Skeletal muscle satellite cell (primary cell): ENCODE data around the gene IPO4.
A peak's percentile ranks its signal among the peaks of the same experiment; 100 is the strongest.

ENCODE experiments used
- H3K27me3 ChIP-seq: 2 replicates; pipeline ENCODE4 v1.7.0; 2013; ENCODE audit warnings: low read length; ENCODE audit not compliant: control insufficient read depth, insufficient read depth
- H3K36me3 ChIP-seq: 2 replicates; pipeline ENCODE4 v1.7.0; 2013; ENCODE audit warnings: mild to moderate bottlenecking, control low read depth, low read length; ENCODE audit not compliant: insufficient read depth
- H3K4me1 ChIP-seq: 2 replicates; pipeline ENCODE4 v1.7.0; 2013; ENCODE audit warnings: low read length; ENCODE audit not compliant: control insufficient read depth, insufficient read depth
- H3K4me2 ChIP-seq: 2 replicates; pipeline ENCODE4 v1.7.0; 2013; ENCODE audit warnings: mild to moderate bottlenecking, low read length
- H3K4me3 ChIP-seq: 2 replicates; pipeline ENCODE4 v1.7.0; 2013; ENCODE audit warnings: low read length
- H3K9ac ChIP-seq: 2 replicates; pipeline ENCODE4 v1.7.0; 2013; ENCODE audit warnings: mild to moderate bottlenecking, low read depth, low read length, moderate library complexity
- H3K9me3 ChIP-seq: replicated peaks from 2 replicates; pipeline ENCODE4 v1.7.0; 2013; ENCODE audit warnings: mild to moderate bottlenecking, control low read depth, low read length

The IPO4 gene

DNA sequence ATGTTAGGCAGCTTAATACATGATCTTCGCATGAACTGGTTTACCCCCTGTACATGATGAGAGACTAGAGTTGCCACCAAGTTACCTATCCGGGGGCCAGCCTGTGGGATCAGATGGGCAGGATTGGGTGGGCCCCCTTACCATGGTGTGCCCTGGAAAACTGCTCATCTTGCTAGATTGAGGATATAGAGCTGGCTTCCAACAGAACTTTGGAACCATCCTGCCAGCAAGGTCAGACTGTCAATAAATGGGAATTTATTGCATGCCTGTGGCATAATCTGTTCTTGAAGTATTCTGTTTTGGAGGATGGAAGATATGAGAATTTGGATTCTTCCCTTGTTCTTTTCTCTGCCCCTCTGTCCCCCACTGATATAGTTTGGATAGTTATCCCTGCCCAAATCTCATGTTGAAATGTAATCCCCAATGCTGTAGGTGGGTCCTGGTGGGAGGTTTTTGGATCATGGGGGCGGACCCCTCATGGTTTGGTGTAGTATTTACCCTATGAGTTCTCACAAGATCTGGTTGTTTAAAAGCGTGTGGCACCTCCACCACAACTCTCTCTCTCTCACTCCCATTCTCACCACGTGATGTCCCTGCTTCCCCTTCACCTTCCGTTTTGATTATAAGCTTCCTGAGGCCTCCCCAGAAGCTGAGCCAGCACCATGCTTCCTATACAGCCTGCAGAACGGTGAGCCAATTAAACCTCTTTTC, 10.4 kb upstream of the IPO4 start:
- Histone ChIP-seq H3K9me3 (no peaks in the 10 kb centered on the region), H3K9ac (no peak overlapping the region), H3K27me3 (no peaks in the 10 kb centered on the region), H3K4me2 (no peak overlapping the region), H3K4me3 (no peak overlapping the region), H3K4me1 (peaks cover 15% of the 10 kb centered on the region), H3K36me3 (peaks cover 9% of the 10 kb centered on the region)

DNA sequence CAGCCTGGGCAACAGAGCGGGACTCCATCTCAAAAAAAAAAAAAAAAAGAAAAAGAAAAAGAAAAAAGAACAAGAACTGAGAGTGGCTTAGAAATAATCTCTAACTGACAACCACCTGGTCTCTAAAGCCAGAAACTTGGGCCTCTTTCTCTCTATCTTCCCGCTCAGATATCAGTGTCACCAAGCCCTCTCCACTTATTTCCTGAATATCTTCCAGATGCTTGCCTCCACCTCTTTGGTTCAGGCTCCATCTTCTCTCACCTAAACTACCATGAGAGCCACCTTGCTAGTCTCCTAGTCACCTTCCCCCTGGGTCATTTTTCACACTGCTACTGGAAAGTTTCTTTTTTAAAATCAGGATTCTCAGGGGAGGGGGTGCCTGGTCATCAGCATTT, 8.4 kb upstream of the IPO4 start:
- Histone ChIP-seq H3K4me3 (no peak overlapping the region), H3K9me3 (no peaks in the 10 kb centered on the region)

DNA sequence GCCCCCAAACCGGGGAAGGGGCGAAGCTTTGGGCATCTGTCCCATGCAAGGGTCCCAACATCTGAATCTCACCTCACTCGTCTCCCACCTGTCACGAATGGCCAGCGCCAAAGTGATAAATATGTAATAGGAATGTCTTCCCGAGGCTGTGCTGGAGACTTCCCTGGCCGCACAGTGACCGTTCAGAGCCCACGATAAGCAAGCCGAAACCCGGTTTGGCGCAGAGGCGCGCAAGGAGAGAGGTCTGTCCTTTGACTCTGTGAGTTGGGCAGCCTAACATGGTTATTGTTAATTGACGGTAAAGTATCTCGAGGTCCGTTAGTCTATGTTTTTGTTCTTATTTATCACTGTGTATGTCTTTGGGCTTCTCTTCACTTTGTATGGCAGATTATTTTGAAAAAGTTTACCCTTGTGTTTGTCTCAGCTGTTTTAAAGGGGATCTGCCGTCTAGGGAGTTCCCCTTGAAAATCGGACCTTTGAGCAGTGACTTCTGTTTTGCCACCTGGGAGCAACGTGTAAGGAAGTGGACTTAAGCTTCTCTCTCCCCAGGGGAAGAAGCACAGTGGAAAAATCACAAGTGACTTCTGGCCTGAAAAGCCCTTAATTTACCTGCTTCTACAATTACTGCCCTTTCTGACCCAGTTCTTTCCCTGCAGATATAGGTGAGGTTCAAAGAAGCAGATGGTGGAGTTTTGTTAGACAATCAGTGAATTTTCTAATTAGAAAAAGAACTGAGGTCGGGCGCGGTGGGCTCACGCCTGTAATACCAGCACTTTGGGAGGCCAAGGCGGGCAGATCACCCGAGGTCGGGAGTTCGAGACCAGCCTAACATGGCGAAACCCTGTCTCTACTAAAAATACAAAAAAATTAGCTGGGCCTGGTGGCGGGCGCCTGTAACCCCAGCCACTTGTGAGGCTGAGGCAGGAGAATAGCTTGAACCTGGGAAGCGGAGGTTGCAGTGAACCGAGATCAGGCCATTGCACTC, 7.7 kb upstream of the IPO4 start:
- Histone ChIP-seq H3K9ac (peak overlapping the region; percentile 99), H3K4me1 (peaks cover 16% of the 10 kb centered on the region), H3K4me2 (peak overlapping the region; percentile 95), H3K9me3 (no peaks in the 10 kb centered on the region), H3K36me3 (peaks cover 16% of the 10 kb centered on the region), H3K4me3 (peak overlapping the region; percentile 94), H3K27me3 (no peaks in the 10 kb centered on the region)

More for the DNA sequence above, 8.4 kb upstream of the IPO4 start:
- H3K27me3 ChIP-seq, result no peaks in the 10 kb centered on the region
- H3K4me2 ChIP-seq, result peak overlapping the region; percentile 95
- H3K4me1 ChIP-seq, result peaks cover 16% of the 10 kb centered on the region
- H3K9ac ChIP-seq, result no peak overlapping the region
- peaks cover 12% of the 10 kb centered on the region for H3K36me3 ChIP-seq

DNA sequence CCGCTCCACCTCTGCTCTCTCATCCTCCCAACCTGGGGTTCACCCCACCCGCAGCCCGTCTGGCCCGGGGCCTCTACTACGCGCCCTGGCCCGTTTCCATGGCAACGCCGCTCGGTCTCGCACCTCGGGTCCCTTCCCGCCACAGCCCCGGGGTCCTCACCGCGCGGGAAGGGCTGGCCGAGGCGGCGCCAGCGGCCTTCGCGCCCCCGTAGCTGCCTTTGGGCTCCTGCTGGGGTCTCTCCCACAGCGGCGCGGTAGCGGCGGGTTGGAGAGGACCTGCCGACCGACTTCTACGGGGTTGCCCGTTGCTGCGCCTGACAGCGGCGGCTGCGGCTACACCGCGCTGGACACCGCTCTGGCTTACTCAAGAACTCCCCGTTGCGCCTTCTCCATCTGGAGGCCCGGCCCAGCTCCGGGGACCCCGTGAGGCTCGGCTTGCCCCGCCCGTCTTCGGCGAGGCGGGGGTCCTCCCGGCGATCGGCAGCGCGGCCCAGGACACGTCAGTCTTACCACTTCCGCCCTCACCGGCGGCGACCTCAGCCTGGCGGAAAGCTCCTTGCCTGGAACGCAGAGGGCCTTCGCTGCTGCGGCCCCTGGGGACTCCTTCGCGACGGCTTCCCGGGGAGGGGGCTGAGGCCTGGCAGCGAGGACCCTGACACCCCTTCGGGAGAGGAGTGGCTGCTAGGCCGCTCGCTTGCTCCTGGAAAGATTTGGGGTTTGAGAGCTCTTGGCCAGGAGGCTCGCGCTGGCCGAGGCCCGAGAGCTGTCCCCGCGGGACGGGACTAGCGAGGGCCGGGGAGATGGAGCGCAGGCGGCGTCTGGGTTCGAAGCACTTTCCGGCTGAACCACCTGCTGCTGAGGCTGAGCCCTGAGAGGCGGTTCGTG, 6.8 kb upstream of the IPO4 start, which contains the start of gene TM9SF1:
TM9SF1 (minus strand) TSS at position 256 of the 885 bp plus-strand sequence. CDS start 422 bp downstream, outside the sequence.
- peaks cover 16% of the 10 kb centered on the region for H3K4me1 ChIP-seq
- H3K9ac ChIP-seq, result peak within 1 kb of the TSS; percentile 99
- no peaks in the 10 kb centered on the region for H3K27me3 ChIP-seq
- H3K36me3 ChIP-seq, result peaks cover 16% of the 10 kb centered on the region
- H3K4me3 ChIP-seq, result peak within 1 kb of the TSS; percentile 94
- peak within 1 kb of the TSS; percentile 95 for H3K4me2 ChIP-seq
- no peaks in the 10 kb centered on the region for H3K9me3 ChIP-seq

DNA sequence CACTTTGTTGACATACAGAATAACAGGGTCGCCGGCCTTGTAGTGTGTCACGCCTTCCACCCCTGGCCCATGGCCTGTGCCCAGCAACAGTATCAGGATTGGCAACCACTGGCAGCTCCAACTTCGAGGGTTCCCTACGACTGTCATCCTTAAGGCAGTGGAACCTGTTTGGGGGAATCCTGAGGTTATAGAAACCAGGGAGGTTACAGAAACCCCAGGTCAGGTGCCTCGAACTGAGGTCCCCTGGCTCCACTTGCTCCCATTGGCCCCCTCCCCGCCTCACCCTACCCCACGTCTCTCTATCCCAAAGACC, 6.2 kb upstream of the IPO4 start:
- peak overlapping the region; percentile 99 for H3K9ac ChIP-seq
- H3K4me2 ChIP-seq, result peak overlapping the region; percentile 95
- H3K4me1 ChIP-seq, result peaks cover 16% of the 10 kb centered on the region
- H3K27me3 ChIP-seq, result no peaks in the 10 kb centered on the region
- H3K9me3 ChIP-seq, result no peaks in the 10 kb centered on the region
- peaks cover 18% of the 10 kb centered on the region for H3K36me3 ChIP-seq
- H3K4me3 ChIP-seq, result peak overlapping the region; percentile 94

GRCh38 chr14:24194186-24194872, 5.7 kb upstream of the IPO4 start:
- no peaks in the 10 kb centered on the region for H3K27me3 ChIP-seq
- H3K4me2 ChIP-seq, result peak overlapping the region; percentile 95
- peaks cover 16% of the 10 kb centered on the region for H3K4me1 ChIP-seq
- peak overlapping the region; percentile 99 for H3K9ac ChIP-seq
- H3K36me3 ChIP-seq, result peaks cover 16% of the 10 kb centered on the region
- H3K9me3 ChIP-seq, result no peaks in the 10 kb centered on the region
- peak overlapping the region; percentile 94 for H3K4me3 ChIP-seq

DNA sequence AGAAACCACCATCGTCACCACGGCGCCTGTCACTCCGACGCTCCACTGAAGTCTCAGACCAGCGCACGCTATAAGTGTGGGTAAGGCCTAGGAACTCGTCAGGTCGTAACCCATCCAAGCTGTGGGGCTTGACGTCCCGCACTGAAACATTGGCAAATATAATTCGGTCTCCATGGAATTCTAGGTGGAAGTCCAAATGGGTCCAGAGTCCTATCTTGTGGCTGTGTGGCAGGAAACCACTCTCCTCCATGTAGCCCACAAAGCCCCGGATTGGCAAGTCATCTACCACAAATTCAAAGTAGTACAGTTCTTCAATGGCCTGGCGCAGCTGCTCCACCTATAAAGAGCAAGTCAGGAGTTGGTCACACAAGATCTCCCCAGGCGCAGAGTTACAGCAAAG, 4.3 kb upstream of the IPO4 start:
- H3K9ac ChIP-seq, result no peak overlapping the region
- H3K4me3 ChIP-seq, result no peak overlapping the region
- H3K4me2 ChIP-seq, result no peak overlapping the region
- H3K9me3 ChIP-seq, result no peaks in the 10 kb centered on the region
- H3K27me3 ChIP-seq, result no peaks in the 10 kb centered on the region
- peaks cover 25% of the 10 kb centered on the region for H3K4me1 ChIP-seq
- H3K36me3 ChIP-seq, result peaks cover 16% of the 10 kb centered on the region

DNA sequence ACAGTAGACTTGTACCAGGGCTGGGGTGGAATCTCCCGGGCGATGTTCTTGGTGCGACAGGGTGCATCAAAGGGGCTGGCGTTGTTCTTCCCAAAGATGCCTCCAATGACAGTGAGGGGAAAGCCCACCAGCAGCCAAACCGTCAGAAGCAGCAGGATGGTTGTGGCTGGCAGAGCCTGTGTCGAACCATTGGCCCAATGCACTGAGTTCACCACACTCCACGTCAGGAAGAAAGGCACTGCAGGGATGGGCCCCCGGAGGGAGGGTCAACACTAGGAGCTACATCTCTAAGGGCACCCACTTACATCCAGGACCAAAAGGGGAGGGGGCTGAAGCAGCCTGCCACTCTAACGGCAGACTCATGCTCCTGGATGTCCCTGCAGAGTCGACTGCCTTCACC, 1.8 kb upstream of the IPO4 start:
- H3K9ac ChIP-seq, result no peak overlapping the region
- no peak overlapping the region for H3K4me3 ChIP-seq
- H3K4me1 ChIP-seq, result peaks cover 28% of the 10 kb centered on the region
- H3K4me2 ChIP-seq, result no peak overlapping the region
- peaks cover 35% of the 10 kb centered on the region for H3K36me3 ChIP-seq
- no peaks in the 10 kb centered on the region for H3K27me3 ChIP-seq
- no peaks in the 10 kb centered on the region for H3K9me3 ChIP-seq

- peak overlapping the region; percentile 96 for H3K4me2 ChIP-seq
- peaks cover 44% of the 10 kb centered on the region for H3K36me3 ChIP-seq
- H3K27me3 ChIP-seq, result no peaks in the 10 kb centered on the region
- no peaks in the 10 kb centered on the region for H3K9me3 ChIP-seq
- peak overlapping the region; percentile 35 for H3K9ac ChIP-seq
- peaks cover 22% of the 10 kb centered on the region for H3K4me1 ChIP-seq
- no peak overlapping the region for H3K4me3 ChIP-seq
These were observed 844 bp upstream of the IPO4 start for GRCh38 chr14:24189460-24189859.

GRCh38 chr14:24189059-24189375, 401 bp upstream of the IPO4 start:
- H3K9ac ChIP-seq, result peak overlapping the region; percentile 35
- H3K36me3 ChIP-seq, result peaks cover 49% of the 10 kb centered on the region
- H3K4me1 ChIP-seq, result peaks cover 17% of the 10 kb centered on the region
- no peaks in the 10 kb centered on the region for H3K9me3 ChIP-seq
- no peaks in the 10 kb centered on the region for H3K27me3 ChIP-seq
- peak overlapping the region; percentile 96 for H3K4me2 ChIP-seq
- H3K4me3 ChIP-seq, result no peak overlapping the region
